Upper lobe of left lung (tissue), 6 donors: ENCODE data around the gene KPNA3. TPM values are rescaled to one million over a fixed set of nuclear protein-coding genes. Genes with fewer than 3 reads are reported as not detected.

ENCODE experiments used
- ATAC-seq, 2 donors: fragments of 200-7000 bp; cut with Tn5 transposase; one replicate each; pipeline ENCODE4 v1.9.1; 2022; ENCODE audit warnings: mild to moderate bottlenecking in 2 of 2, moderate library complexity in 2 of 2; ENCODE audit not compliant: low FRiP score in 2 of 2
- DNase-seq, 2 donors: peaks; one replicate each; pipeline ENCODE4 v3.0.0-alpha.2; 2019 to 2020
- H3K27ac ChIP-seq, 4 donors: fragments of 200-600 bp; sonication (generic); one replicate each; pipeline ENCODE4 v1.5.1; 2016 to 2019
- H3K27me3 ChIP-seq, 4 donors: fragments of 200-600 bp; sonication (generic); one replicate each; pipeline ENCODE4 v1.5.1; 2017 to 2019
- H3K36me3 ChIP-seq, 4 donors: fragments of 200-600 bp; sonication (generic); one replicate each; pipeline ENCODE4 v1.5.1; 2016 to 2019
- H3K4me1 ChIP-seq, 4 donors: fragments of 200-600 bp; sonication (generic); one replicate each; pipeline ENCODE4 v1.5.1; 2018 to 2019
- H3K4me3 ChIP-seq, 4 donors: fragments of 200-600 bp; sonication (generic); one replicate each; pipeline ENCODE4 v1.5.1; 2017 to 2019; ENCODE audit warnings: mild to moderate bottlenecking in 2 of 4, moderate library complexity in 1 of 4
- H3K9me3 ChIP-seq, 4 donors: fragments of 200-600 bp; sonication (generic); one replicate each; pipeline ENCODE4 v1.5.1; 2018 to 2019
- EP300 ChIP-seq, 4 donors: sonication (generic); formaldehyde crosslinking; IDR thresholded peaks; one replicate each; pipeline ENCODE4 v1.5.1; 2017; ENCODE audit warnings: antibody characterized with exemption in 4 of 4, control low read depth in 2 of 4
- POLR2A ChIP-seq, 4 donors: fragments of 450-650 bp; IDR thresholded peaks; one replicate each; pipeline ENCODE4 v1.5.1; 2016 to 2017; ENCODE audit warnings: antibody characterized with exemption in 4 of 4, mild to moderate bottlenecking in 2 of 4
- POLR2AphosphoS5 ChIP-seq, 2 donors: sonication (generic); formaldehyde crosslinking; IDR thresholded peaks; one replicate each; pipeline ENCODE4 v1.5.1; 2017; ENCODE audit warnings: antibody characterized with exemption in 2 of 2
- WGBS, 2 donors: methylation state at CpG; one replicate each; pipeline ENCODE4 v1.1.5; 2017 to 2018; 5-methylcytosine and 5-hydroxymethylcytosine counted together
- total RNA-seq, 6 donors: library from RNA; depleted of rRNA in 4 of 6; stranded (reverse); fragments of >200 nt in 4 of 6; gene quantifications; one replicate each; pipeline versions ENCODE4 v1.1.0 to v1.2.1, GENCODE V29; 2016 to 2021
- TF ChIP-seq, protein P1 (sequence below), 6 experiments: fragments of 450-650 bp in 4 of 6; fragments of 200-600 bp in 2 of 6; sonication (generic) in 2 of 6; IDR thresholded peaks; one replicate each; pipeline ENCODE4 v1.5.1; 2016 to 2019; ENCODE audit warnings: antibody characterized with exemption in 6 of 6
- donor health status: DM: no; HTN: no; CAD: no; lungs with moderate emphysema.
- donor health status: DM: no; HTN: yes; CAD: no; lungs with severe emphysema.

KPNA3 gene
- 10 to 100 TPM; 14.2 to 51.3 (median 29.1) TPM for total RNA-seq

DNA sequence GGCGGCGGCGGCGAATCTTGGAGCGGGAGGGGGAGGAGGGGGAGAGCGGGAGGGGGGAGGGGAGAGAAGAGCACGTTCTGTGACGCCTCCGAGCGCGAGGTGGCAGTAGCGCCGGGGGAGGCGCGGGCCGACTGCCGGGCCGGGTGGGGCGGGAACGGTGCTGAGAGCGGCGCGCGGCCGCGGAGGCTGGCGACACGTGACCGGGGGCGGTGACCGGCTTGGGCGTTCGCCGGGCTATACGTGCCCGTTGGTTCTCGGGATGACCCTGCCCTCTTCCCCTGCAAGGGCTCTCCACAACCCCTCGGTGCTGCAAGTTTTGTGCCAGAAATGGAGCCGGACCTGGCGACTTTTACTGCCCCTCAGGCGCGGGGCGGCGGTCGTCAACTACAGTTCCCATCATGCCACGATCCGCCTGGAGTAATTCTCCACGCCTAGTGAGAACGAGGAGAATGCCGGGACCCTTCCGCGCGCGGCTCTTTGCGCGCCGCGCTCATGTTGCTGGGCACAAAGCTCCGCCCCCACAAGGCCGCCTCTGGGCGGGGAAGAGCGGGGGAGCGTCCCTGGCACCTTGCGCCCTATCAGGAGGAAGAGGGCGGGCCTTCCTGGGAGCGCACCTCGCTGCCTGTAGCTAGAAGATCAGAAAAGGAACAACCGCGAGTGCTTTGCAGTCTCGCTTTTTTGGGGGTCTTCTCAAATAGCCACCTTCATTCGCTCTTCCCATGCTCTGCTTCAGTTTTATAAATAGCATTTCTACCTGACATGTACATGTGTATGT is at the start of gene KPNA3:
Gene KPNA3 (minus strand): TSS at position 133 of the 775 bp plus-strand sequence. CDS start 176 bp downstream, outside the sequence.
- H3K27me3 ChIP-seq, result no peaks in the 10 kb centered on the region
- WGBS, 2 donors, result 0% methylated on average over 4 to 27 of the region's 71 CpGs
- H3K9me3 ChIP-seq, result no peaks in the 10 kb centered on the region
- peaks cover 13 to 32% (median 25%) of the 10 kb centered on the region in 4 donors for H3K4me1 ChIP-seq
- H3K27ac ChIP-seq, result peak within 1 kb of the TSS; percentile 94 to 98 (median 96)
- peak; percentile 97 to 99 for DNase-seq
- peak within 1 kb of the TSS; percentile 83 to 99 (median 98) for H3K4me3 ChIP-seq
- H3K36me3 ChIP-seq, result no peaks in the 10 kb centered on the region
- TF ChIP-seq EP300 (IDR thresholded peaks at IDR 0.05) (no peak), POLR2AphosphoS5 (IDR thresholded peaks at IDR 0.05) (peak in 1 of 2 donors; percentile 75), POLR2A (IDR thresholded peaks at IDR 0.05) (peak in 3 of 4 donors; percentile 65 to 87 (median 85))
- TF ChIP-seq, protein P1, sequence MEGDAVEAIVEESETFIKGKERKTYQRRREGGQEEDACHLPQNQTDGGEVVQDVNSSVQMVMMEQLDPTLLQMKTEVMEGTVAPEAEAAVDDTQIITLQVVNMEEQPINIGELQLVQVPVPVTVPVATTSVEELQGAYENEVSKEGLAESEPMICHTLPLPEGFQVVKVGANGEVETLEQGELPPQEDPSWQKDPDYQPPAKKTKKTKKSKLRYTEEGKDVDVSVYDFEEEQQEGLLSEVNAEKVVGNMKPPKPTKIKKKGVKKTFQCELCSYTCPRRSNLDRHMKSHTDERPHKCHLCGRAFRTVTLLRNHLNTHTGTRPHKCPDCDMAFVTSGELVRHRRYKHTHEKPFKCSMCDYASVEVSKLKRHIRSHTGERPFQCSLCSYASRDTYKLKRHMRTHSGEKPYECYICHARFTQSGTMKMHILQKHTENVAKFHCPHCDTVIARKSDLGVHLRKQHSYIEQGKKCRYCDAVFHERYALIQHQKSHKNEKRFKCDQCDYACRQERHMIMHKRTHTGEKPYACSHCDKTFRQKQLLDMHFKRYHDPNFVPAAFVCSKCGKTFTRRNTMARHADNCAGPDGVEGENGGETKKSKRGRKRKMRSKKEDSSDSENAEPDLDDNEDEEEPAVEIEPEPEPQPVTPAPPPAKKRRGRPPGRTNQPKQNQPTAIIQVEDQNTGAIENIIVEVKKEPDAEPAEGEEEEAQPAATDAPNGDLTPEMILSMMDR (IDR thresholded peaks at IDR 0.05), result peak in 4 of 6 experiments; percentile 9 to 38 (median 23)
- ATAC-seq, result peak; percentile 97 to 99

DNA sequence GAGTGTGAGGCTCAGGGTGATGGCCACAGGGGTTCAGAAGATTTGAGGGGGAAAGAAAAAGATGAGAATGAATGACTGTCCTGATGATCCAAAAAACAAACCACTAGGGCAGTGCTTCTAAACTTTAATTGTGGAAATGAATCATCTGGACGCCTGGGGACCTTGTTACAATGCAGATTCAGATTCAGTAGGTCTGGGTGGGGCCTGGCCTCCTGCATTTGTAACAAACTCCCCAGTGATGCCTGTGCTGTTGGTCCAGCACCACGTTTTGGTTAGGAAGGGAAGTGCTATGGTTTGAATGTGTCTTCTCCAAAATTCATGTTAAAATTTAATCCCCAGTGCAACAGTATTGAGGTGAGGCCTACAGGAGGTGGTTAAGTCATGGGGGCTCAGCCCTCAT is 49.5 kb upstream of the KPNA3 start:
- H3K27me3 ChIP-seq, result no peaks in the 10 kb centered on the region
- DNase-seq (no peak), ATAC-seq (no peak)
- WGBS, 2 donors, result 57 to 63% methylated on average over 2 of the region's 2 CpGs
- H3K27ac ChIP-seq, result no peak overlapping the region
- no peaks in the 10 kb centered on the region for H3K4me1 ChIP-seq
- no peaks in the 10 kb centered on the region for H3K9me3 ChIP-seq
- TF ChIP-seq EP300 (IDR thresholded peaks at IDR 0.05) (no peak), POLR2A (IDR thresholded peaks at IDR 0.05) (no peak), POLR2AphosphoS5 (IDR thresholded peaks at IDR 0.05) (no peak)
- TF ChIP-seq, protein P1 (IDR thresholded peaks at IDR 0.05), result no peak
- H3K4me3 ChIP-seq, result no peak overlapping the region
- H3K36me3 ChIP-seq, result no peaks in the 10 kb centered on the region

DNA sequence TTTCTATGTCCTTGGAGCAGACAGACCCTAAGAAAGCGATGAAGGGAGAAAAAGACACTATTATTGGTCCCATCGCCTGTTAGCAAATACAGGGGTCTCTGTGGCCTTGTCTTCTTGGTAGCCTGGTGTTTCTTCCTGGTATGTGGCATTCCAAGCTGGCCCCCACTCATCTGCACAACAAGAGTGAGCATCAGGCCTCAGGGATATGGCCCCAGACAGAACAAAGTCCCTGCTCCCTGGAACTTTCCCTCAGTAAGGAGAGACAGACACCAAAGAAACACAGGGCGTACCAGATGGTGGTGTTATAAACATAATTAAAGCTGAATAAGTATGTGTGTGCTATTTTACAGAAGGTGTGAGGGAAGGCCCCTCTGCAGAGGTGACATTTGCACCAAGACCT is 48.2 kb upstream of the KPNA3 start:
- H3K4me1 ChIP-seq, result no peaks in the 10 kb centered on the region
- no peaks in the 10 kb centered on the region for H3K9me3 ChIP-seq
- no peaks in the 10 kb centered on the region for H3K27me3 ChIP-seq
- ATAC-seq (no peak), DNase-seq (no peak)
- no peaks in the 10 kb centered on the region for H3K36me3 ChIP-seq
- no peak overlapping the region for H3K27ac ChIP-seq
- 93 to 98% methylated on average over 3 of the region's 3 CpGs for WGBS, 2 donors
- H3K4me3 ChIP-seq, result no peak overlapping the region
- TF ChIP-seq POLR2A (IDR thresholded peaks at IDR 0.05), result no peak
- TF ChIP-seq, protein P1 (IDR thresholded peaks at IDR 0.05), result no peak
- no peak for TF ChIP-seq POLR2AphosphoS5 (IDR thresholded peaks at IDR 0.05)
- no peak for TF ChIP-seq EP300 (IDR thresholded peaks at IDR 0.05)

DNA sequence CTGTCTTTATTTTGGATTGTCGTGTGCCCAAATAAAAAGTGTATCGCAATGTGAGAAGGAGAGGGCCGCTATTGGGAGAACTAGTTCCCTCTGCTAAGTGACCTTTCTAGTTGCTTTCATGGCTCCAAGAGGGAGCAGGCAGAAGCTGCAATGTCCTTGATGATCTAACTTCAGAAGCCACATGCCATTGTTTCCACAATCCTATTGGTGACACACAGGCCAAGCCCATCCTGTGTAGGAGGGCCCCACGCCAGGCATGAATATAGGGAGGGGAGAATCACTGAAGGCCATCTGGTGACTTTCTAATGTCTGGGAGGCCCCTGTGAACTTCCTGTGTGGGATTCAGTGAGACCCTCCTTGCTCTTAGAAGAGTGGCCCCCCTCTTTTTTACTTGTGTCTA is 47.8 kb upstream of the KPNA3 start:
- Histone ChIP-seq H3K27ac (no peak overlapping the region), H3K4me1 (no peaks in the 10 kb centered on the region), H3K27me3 (no peaks in the 10 kb centered on the region), H3K9me3 (no peaks in the 10 kb centered on the region), H3K4me3 (no peak overlapping the region), H3K36me3 (no peaks in the 10 kb centered on the region)
- DNase-seq (no peak), ATAC-seq (no peak)
- 84 to 88% methylated on average over 4 of the region's 4 CpGs for WGBS, 2 donors
- TF ChIP-seq EP300 (IDR thresholded peaks at IDR 0.05) (no peak), POLR2AphosphoS5 (IDR thresholded peaks at IDR 0.05) (no peak), POLR2A (IDR thresholded peaks at IDR 0.05) (no peak)
- TF ChIP-seq, protein P1 (IDR thresholded peaks at IDR 0.05), result no peak
